AG04450 (cell line): Measurements from ENCODE around the gene ATF6. TPM values are rescaled to one million over a fixed set of nuclear protein-coding genes. Genes with fewer than 3 reads are reported as not detected.

Experiments
- CTCF ChIA-PET: fragments of 300-600, 350-600 bp; formaldehyde crosslinking; extraction: SDS; loops from one replicate; lab custom pipeline; 2022; ENCODE audit warnings: antibody characterized with exemption, inconsistent platforms; lab: Charles Lee
- POLR2A ChIA-PET: fragments of 350-600 bp; formaldehyde crosslinking; extraction: SDS; loops from one replicate; lab custom pipeline; 2021; ENCODE audit warnings: antibody characterized with exemption, inconsistent platforms; lab: Yijun Ruan, JAX
- DNase-seq: peaks from one replicate; pipeline ENCODE4 v3.0.0-alpha.2; 2011; ENCODE audit warnings: low read depth, low spot score
- H3K27ac ChIP-seq: one replicate; pipeline ENCODE4 v1.5.1; 2012; ENCODE audit warnings: low read depth, low read length, control low read depth
- H3K27me3 ChIP-seq: one replicate; pipeline ENCODE4 v1.6.0; 2012; ENCODE audit warnings: low read length; ENCODE audit not compliant: control insufficient read depth, insufficient read depth
- H3K4me3 ChIP-seq: 2 replicates; pipeline ENCODE4 v1.5.1; 2011; ENCODE audit warnings: mild to moderate bottlenecking, low read depth, low read length, control low read depth
- H3K9me3 ChIP-seq: 2 replicates; pipeline ENCODE4 v1.5.1; 2012; ENCODE audit warnings: low read length; ENCODE audit not compliant: control insufficient read depth, insufficient read depth
- polyA plus RNA-seq: library from polyadenylated mRNA; depleted of rRNA; stranded (reverse); fragments of >200 nt; gene quantifications from 2 replicates; pipeline ENCODE4 v1.2.3, GENCODE V29; 2011
- TF ChIP-seq, protein P1 (sequence below): IDR thresholded peaks from 2 replicates; pipeline ENCODE4 v1.5.1; 2011; ENCODE audit warnings: low read depth, low read length, control low read depth, inconsistent platforms

ATF6 gene
- polyA plus RNA-seq, 1 experiment: 33.6 TPM

- Histone ChIP-seq H3K4me3 (no peak overlapping the region), H3K27me3 (no peaks in the 10 kb centered on the region), H3K27ac (no peak overlapping the region), H3K9me3 (no peaks in the 10 kb centered on the region)
- ChIA-PET POLR2A (no interaction called here), CTCF (no interaction called here)
- DNase-seq: no peak
- TF ChIP-seq, protein P1, sequence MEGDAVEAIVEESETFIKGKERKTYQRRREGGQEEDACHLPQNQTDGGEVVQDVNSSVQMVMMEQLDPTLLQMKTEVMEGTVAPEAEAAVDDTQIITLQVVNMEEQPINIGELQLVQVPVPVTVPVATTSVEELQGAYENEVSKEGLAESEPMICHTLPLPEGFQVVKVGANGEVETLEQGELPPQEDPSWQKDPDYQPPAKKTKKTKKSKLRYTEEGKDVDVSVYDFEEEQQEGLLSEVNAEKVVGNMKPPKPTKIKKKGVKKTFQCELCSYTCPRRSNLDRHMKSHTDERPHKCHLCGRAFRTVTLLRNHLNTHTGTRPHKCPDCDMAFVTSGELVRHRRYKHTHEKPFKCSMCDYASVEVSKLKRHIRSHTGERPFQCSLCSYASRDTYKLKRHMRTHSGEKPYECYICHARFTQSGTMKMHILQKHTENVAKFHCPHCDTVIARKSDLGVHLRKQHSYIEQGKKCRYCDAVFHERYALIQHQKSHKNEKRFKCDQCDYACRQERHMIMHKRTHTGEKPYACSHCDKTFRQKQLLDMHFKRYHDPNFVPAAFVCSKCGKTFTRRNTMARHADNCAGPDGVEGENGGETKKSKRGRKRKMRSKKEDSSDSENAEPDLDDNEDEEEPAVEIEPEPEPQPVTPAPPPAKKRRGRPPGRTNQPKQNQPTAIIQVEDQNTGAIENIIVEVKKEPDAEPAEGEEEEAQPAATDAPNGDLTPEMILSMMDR: no peak
Measured at GRCh38 chr1:161945306-161946060, 179.4 kb downstream of the ATF6 start.

- POLR2A ChIA-PET: no interaction called here
- Histone ChIP-seq H3K9me3 (no peaks in the 10 kb centered on the region), H3K4me3 (no peak overlapping the region), H3K27ac (no peak overlapping the region), H3K27me3 (no peaks in the 10 kb centered on the region)
- TF ChIP-seq, protein P1: no peak
- CTCF ChIA-PET: no interaction called here
- DNase-seq: no peak
Measured at GRCh38 chr1:161946071-161946987, 180.2 kb downstream of the ATF6 start.

- Histone ChIP-seq H3K27me3 (no peaks in the 10 kb centered on the region), H3K9me3 (no peaks in the 10 kb centered on the region), H3K27ac (no peak overlapping the region), H3K4me3 (no peak overlapping the region)
- DNase-seq: no peak
- POLR2A ChIA-PET: no interaction called here
- CTCF ChIA-PET: no interaction called here
- TF ChIP-seq, protein P1: no peak
Measured at GRCh38 chr1:161948435-161948834, 182.3 kb downstream of the ATF6 start.

GRCh38 chr1:161949548-161949947, 183.4 kb downstream of the ATF6 start:
- POLR2A ChIA-PET: no interaction called here
- TF ChIP-seq, protein P1: no peak
- H3K27ac ChIP-seq: no peak overlapping the region

DNA sequence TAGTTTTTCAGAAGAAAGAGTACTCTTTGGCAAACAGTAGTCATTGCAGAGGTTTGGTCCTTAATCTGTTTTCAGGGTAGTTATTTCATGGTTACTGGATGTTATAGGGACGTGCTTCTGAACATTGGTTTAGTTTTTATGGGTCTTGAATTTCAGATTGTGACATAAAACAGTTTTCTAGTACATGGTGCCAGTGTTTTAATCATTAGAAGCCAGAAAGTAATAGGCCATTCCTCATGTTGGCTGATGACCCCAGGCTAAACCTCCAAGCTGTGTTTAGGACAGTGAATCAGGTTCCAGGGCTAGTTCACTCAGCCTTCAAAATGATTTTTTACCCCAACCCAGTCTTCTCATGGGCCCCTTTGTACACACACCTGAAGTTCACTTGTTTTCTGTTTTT, 184.3 kb downstream of the ATF6 start:
- CTCF ChIA-PET: no interaction called here
- H3K9me3 ChIP-seq: no peaks in the 10 kb centered on the region

More at GRCh38 chr1:161949548-161949947, 183.4 kb downstream of the ATF6 start:
- CTCF ChIA-PET: no interaction called here
- no peak for DNase-seq
- Histone ChIP-seq H3K9me3 (no peaks in the 10 kb centered on the region), H3K27me3 (no peaks in the 10 kb centered on the region), H3K4me3 (no peak overlapping the region)

More for the DNA sequence above, 184.3 kb downstream of the ATF6 start:
- POLR2A ChIA-PET: no interaction called here
- DNase-seq: no peak
- Histone ChIP-seq H3K4me3 (no peak overlapping the region), H3K27me3 (no peaks in the 10 kb centered on the region), H3K27ac (no peak overlapping the region)
- TF ChIP-seq, protein P1: no peak
